GM03348 (cell line): ENCODE results near the gene TEKT3.
A peak's percentile ranks its signal among the peaks of the same experiment; 100 is the strongest.

ENCODE experiments used
- DNase-seq: peaks from one replicate; pipeline ENCODE4 v3.0.0; 2012; ENCODE audit warnings: low spot score

TEKT3 gene

GRCh38 chr17:15291674-15292361 lies 49.6 kb downstream of the TEKT3 start:
- peak; percentile 31 for DNase-seq

DNA sequence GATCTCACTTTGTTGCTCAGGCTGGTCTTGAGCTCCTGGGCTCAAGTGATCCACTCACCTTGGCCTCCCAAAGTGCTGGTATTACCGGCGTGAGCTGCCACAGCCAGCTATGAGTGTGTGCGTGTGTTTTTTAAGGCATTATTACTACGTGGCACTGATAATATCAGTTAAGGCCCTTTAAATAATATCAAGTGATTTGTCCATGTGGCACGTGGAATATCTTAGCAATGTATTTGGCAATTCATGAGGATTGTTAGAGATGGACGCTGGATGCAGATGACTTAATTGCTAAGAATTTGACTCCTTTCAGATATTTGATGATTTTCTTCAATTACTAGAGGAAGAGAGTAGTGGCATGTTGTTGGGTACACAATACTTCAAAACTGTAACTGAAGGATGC lies 50.8 kb downstream of the TEKT3 start:
- peak; percentile 51 for DNase-seq

GRCh38 chr17:15289285-15290183 lies 51.9 kb downstream of the TEKT3 start:
- no peak for DNase-seq

DNA sequence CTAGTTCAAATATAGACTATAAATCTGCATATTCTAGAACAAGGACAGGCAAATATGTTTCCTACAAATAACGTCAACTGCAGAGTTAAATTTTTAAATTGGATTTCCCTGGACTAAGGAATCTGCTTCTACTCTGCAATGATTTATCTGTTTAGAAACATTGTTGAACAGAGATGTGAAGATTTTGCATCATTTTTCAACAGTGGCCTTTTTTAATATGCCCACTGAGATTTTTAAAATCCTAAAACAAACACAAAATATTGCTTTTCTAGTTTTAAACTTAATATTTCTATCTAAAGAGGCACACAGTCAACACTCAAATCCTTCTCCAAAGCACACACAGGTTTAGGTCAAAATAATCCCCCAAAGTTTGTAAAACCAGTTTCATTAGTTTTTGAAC lies 52.5 kb downstream of the TEKT3 start:
- DNase-seq = no peak

DNA sequence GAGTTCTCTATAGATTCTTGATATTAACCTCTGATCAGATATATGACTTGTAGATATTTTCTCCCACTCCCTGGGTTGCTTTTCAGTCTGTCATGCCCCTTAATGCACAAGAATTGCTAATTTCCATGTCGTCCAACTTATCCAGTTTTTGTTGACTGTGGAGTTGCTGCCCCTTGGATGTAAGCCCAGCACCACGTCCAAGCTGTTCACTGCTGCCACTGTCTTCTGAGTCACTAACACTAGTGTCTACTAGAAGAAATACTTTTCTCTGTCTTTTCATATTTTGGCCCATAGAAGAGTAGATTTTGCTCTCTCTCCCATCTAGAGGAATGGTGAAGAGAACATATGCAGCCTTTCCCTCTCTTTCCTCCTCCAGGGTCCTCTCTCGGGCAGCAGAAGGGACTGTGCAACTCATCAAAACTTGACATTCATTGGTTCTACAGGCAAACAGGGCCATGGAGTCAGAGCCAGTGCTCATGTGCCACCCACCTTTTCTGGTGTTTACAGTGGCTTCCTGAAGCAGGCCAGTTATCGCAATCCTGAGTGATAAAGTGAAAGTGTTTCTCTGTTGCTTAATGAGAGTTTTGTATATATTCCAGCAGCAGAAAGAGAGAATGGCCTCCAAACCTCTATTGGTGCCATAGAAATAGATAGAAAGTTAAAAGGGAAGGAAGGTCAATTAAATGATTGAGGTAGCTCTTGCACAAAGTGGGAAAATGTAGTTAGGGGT lies 53.7 kb downstream of the TEKT3 start:
- peak; percentile 36 for DNase-seq

DNA sequence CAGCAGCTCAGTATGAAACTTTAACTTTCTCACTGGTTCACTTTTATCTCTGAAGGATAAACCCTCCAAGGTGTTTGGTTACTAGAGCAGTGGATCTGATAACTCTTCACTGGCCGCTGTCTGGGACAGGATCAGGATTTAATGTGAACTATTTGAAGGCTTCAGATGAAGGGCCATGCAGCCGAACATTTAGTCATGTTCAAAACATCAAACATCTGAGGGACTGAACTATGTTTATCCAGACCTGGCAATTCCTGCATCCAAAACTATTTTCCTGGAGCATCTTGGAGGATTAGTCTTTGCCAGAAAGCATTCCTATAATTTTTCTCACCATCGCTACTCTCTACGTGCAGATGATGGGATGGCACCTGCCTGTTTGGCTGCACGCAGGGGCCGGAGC lies 55.9 kb downstream of the TEKT3 start:
- DNase-seq = no peak

- no peak for DNase-seq
Measured at GRCh38 chr17:15284537-15284936, 56.9 kb downstream of the TEKT3 start.

DNA sequence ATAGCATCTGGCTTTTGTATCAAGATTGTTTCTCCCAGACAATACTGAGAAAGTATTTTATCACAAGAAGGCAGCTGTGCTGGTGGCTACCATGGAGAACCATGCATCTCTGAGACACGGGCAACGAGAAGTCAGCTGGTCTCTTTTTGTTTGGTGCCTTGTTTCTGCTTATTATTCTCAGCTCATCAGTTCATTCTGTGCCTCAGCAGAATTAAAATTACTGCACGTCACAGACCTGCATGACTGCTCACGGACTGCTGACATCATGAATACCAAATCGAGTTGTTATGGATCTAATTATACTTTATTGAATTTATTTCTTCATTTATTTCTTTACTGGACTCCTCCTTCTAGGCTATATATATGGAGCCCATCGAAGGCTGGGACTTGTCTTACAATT lies 57.3 kb downstream of the TEKT3 start:
- DNase-seq = no peak

- DNase-seq = no peak
Measured at GRCh38 chr17:15281909-15282308, 59.5 kb downstream of the TEKT3 start.

- peak; percentile 41 for DNase-seq
Measured at GRCh38 chr17:15278924-15279477, 62.4 kb downstream of the TEKT3 start.

DNA sequence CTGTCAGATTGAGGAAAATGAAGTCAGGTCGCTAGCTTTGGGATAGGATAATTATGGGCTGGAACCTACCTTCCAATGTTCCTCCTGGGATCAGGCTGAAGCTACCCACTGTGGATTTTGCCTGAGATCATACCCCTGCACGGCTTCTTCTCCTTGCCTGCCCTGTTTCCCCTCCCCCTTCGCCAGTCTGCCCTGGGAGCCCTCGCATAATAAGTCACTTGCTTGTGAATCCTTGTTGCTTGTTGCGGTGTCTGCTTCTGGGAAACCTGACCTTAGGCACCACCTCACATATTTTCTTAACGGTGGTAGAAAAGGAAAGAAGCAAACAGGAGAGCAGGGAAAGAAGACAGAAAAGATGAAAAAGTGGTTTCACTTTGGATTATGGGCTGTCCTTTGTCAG lies 63.0 kb downstream of the TEKT3 start:
- no peak for DNase-seq

DNA sequence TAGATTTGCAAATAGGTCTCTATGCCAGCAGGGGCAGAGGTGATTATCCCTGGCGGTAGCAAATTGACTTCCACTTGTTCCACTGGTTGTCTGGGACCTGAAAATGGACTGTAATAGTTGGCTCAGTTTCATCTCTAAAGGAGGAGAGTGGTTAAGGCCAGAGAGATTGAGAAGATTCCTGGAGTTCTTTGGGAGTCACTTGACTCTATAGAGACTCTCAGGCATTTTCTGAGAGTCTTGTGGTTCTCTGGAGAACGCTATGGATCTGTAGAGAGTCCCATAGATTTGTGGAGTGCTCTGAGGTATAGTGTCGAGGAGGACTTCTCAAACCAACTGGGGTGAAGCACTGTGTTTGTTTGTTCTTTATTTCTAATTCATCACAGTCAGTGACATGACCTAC lies 67.4 kb downstream of the TEKT3 start:
- no peak for DNase-seq

DNA sequence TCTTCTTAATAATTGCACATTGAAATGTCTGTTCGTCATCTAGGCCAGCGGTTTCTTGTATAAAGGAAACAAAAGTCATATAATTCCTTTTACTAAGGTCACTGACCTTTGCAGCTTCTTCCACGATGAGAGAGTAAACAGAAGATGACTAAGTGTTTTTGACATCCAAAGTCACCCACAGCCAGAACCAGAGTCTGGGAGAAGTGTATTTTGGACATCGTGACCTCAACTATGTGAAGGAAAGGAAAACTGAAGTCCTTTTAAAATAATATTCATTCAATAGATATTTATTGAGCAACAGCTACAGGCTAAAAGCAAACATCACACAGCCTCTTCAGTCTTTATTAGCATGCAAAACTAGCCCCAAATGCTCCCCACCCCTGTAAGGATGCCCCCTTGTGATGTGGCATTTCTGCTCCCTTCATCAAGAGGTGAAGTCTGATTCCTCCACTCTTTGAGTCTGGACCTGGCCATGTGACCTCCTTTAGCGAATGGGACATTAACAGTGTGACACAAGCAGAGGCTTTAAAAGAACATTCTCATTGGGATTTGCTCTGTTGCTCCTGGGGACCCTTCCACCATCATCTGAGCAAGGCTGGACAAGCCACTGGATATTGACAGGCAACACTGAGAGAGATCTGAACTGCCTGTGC lies 68.1 kb downstream of the TEKT3 start:
- DNase-seq = peak; percentile 84

GRCh38 chr17:15271741-15272140 lies 69.7 kb downstream of the TEKT3 start:
- no peak for DNase-seq

DNA sequence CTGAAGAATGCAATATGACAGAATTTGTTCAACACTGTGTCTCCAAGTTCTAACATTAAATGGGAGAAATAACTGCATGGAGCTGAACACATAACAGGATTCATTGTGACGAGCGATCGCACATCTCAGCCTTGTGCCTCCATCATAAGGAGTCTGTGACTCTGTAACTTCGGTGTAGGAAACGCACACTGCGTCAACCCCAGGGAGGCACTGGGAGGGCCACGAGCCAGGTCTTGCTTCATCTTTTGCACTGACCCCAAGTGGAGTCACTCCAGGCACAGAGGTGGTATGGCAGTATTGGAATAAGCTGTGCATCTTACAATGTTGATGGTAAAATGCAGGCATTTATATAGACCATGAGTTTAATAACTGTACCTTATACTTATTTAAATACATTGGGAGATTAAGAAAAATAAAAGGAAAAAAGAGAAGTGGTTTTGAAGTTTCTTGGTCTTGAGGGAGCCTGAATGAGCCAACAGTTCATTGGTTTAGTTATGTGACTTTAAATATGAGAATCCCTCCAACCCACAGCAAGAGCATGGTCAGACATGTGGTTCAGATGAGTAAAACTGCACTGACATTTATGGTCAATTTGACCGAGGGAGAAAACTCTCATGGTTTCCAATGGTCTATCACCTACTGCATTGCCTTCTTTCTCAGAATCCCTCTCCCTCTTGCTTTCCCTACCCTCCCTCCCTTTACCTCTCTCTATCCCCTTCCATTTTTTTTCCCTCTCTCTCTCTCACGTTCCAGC lies 70.6 kb downstream of the TEKT3 start:
- DNase-seq = no peak

- DNase-seq = no peak
Measured at GRCh38 chr17:15269780-15270089, 71.7 kb downstream of the TEKT3 start.

DNA sequence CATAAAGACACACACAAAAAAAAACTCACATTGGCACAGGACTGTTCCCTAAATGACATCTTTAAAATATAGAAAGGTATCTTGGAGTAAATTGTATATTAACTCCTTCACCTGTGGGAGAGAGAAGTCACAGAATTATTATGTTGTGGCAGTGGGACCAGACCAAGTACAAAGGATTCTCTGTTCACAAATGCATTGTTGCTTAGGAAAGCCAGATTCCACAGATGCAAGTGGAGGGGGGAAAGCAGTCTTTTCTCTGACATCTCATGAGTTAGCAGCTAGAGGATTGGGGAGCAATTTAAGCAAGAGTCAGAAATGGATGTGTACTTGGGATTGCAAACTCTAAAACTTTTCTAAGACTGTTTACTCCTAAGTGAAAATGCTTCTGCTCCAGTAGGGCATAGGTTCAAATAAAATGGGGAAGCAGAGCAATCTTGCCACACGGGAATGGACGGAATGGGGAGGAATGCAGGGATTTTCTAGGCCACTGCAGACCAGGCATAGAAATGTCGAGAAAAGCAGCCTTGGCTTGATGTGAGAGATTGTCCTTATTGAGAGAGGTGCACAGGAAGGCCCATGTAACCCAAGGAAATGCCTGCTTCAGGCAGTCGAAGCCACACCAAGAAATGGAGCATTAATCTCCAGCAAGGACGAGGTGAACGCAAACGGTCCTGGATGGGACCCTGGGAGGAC lies 72.2 kb downstream of the TEKT3 start:
- DNase-seq = no peak

GRCh38 chr17:15268461-15268860 lies 72.9 kb downstream of the TEKT3 start:
- no peak for DNase-seq

DNA sequence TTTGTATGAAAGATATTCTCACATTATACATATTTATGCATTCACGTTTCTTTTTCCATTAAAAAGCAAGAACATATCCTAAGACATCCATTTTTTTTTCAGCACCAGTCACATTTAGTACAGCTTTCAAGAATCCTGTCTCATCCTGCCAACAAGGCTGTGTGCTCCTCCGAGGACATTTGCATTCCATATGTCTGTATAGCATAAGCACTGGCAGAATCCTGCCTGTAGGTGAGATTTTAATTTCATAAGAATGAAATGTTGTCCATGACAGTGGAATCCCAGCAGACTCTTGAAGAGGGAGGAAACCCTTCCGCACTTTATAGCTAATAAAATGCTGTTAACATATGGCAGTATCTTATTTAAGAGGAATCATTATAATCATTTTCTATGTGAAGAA lies 73.4 kb downstream of the TEKT3 start:
- DNase-seq = no peak

DNA sequence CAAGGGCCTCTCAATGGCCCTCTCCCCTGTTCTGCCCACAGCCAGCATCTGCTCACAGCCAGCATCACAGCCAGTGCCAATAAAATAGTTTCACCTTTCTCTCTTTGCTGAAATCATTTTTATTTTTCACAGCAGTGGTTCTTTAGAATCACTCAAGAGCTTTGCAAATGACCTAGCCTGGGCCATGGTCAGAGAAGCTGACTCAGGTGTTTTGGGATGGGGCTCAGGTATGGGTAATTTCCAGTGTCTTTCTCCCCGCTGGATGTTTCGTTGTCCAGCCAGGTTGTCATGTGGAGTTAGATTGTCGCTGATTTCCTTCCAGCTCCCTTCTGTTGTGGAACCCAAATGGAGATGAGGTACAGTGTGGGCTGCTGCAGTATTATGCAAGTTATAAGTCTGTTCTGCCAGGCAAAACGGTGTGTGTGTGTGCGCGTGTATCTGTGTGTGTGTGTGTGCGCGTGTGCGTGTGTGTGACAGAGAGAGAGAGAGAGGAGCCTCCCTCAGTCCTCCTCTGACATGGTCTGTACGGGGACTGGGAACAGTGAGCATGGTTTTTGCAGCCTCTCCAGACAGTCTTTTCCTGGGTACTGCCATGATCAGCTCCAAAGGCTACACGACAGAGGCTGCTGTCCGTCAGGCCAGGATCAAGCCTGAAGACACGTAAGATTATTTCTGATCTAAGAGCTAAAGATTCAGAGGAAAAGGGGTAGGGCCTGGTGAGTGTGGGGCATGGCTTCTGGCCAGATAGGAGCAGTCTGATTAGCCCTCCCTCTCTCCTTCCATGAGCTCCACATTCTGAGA lies 74.9 kb downstream of the TEKT3 start:
- DNase-seq = no peak
